GM19463 (cell line): Measurements from ENCODE around the gene KLHL7.
"Not testable (repeated sequence)": the region's sequence is repeated elsewhere in the genome, so short reads cannot be mapped to it uniquely, and the experiment has no call there.

Experiments
- ATAC-seq: cut with Tn5 transposase; IDR thresholded peaks from one replicate; pipeline ENCODE4 v1.9.1; 2021; ENCODE audit warnings: mild to moderate bottlenecking, moderate library complexity; ENCODE audit not compliant: unreplicated experiment

Gene KLHL7

GRCh38 chr7:23168111-23168885 is 62.7 kb downstream of the KLHL7 start:
- ATAC-seq, result no peak

DNA sequence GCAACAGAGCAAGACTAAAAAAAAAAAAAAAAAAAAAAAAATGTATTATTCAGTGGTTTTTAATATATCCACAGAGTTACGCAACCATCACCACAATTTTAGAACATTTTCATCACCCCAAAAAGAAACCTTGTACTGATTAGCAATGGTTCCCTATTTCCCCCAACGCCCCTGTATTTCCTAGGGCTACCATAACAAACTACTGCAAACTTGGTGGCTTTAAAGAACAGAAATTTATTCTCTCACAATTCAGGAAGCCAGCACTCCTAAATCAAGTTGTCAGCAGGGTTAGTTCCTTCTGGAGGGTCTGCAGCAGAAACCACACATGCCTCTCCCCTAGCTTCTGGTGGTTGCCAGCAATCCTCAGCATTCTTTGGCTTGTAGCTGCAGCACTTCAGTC is 70.4 kb downstream of the KLHL7 start:
- ATAC-seq, result no peak

DNA sequence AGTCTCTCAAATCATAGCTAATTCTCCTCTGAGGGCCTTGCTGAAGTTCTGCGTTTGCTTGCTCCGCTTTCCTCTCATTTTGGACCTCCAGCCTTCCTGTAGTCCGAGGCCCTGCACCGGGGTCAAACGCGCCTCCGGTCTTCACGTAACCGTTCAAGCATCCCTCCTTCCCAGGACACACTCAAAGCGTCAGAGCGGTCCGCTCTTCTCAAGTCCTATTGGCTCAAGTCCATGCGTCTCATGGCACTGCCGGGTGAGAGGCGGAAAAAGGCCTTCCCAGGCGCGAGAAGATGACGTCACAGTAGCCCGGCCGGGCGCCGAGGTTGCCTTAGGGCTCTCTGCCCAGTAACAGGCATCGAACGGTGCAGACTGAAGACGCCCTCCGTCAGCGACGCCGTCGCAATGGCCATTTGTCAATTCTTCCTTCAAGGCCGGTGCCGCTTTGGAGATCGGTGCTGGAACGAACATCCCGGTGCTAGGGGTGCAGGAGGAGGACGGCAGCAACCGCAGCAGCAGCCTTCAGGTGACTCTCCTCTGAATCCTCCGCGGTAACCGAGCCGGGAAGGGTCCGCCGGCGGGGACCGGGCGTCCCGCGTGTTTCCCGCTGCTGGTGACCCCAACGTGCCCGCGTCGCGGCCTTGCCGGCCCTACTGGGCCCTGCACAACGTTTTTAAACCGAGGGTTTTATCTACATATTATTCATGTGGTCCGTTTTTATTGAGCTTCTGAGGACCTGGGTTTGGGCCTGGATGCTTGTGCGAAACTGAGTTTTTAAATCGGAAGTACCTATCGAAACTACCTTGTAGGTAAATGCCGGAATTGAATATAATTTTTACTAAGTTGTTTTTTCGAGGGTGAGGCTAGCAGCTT is 76.3 kb downstream of the KLHL7 start, which contains the start of gene NUP42:
TSS of gene NUP42 (plus strand) at position 365 of the 870 bp plus-strand sequence. CDS start at position 403, 38 bp downstream.
- ATAC-seq, result peak; percentile 93

GRCh38 chr7:23183279-23184012 is 77.9 kb downstream of the KLHL7 start:
- ATAC-seq, result no peak

DNA sequence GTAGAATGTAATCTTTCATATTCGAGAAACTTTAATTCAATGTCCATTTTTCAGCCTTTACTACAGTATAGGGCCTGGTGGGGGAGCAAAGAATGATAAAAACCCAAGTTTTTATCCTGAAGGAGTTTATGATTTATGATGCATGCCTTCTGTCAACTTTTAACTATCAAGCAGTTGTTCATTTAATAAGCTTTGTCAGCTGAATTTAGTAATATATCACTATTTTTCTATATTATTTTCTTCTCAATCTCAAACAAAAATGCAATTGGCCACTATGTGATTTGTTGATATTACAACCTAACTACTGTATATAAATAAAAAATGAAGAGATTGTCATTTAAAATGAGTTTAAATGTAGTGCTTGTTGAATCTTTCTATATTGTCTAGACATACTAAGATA is 78.7 kb downstream of the KLHL7 start:
- ATAC-seq, result no peak

- no peak for ATAC-seq
Measured at GRCh38 chr7:23184709-23185359, 79.2 kb downstream of the KLHL7 start.

GRCh38 chr7:23185980-23186379 is 80.4 kb downstream of the KLHL7 start:
- no peak for ATAC-seq

DNA sequence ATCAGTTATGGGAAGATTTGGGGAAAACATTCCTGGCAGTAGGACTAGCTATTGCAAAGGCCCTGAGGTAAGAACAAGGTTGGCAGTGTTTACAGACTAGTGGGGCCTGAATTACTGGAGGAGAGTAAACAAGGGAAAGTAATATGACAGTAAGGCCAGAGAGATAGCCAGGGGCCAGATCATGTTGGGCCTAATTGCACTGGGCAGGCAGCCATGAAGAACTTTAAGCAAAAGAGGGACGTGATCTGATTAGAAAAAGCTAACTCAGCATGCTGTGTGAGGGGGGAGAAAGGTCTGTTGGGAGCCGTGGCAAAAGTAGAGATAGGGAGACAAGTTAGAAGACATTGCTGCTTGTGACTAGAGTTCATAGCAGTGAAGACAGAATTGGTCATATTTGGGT is 85.4 kb downstream of the KLHL7 start:
- ATAC-seq, result no peak

- not testable (repeated sequence) for ATAC-seq
Measured at GRCh38 chr7:23193650-23194227, 88.2 kb downstream of the KLHL7 start.

DNA sequence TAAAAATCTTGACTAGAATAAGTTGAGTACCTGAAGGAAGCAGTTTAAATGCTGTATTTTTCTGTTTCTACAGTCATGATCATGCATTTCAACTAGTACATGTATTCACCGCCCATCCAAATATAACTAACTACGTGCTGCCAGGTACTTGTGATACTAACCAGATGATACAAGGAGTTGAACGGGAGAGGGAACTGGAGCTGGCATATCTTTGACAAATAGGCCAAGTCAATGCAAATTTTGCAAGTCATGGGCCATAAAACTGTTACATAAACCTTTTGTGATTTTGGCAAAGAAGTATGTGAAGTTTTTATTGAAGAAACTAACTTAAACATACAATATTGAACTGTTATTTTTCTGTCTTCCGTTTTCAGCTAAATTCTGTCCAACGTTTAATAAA is 90.7 kb downstream of the KLHL7 start:
- ATAC-seq, result no peak

DNA sequence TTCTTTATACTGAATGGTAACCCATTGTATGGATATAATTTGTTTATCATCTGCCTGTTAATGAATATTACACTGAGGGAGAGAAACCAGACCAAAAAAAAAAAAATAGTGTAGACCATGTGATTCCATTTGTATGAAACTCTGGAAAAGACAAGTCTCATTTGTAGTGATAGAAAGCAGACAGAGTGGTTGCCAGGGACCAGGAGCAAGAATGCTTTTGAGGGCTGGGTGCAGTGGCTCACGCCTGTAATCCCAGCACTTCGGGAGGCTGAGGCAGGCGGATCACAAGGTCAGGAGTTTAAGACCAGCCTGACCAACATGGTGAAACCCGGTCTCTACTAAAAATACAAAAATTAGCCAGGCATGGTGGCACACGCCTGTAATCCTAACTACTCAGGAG is 92.2 kb downstream of the KLHL7 start:
- not testable (repeated sequence) for ATAC-seq

GRCh38 chr7:23200331-23200730 is 94.7 kb downstream of the KLHL7 start:
- no peak for ATAC-seq

- no peak for ATAC-seq
Measured at GRCh38 chr7:23204241-23204640, 98.7 kb downstream of the KLHL7 start.

- no peak for ATAC-seq
Measured at GRCh38 chr7:23205577-23205908, 100.0 kb downstream of the KLHL7 start.

DNA sequence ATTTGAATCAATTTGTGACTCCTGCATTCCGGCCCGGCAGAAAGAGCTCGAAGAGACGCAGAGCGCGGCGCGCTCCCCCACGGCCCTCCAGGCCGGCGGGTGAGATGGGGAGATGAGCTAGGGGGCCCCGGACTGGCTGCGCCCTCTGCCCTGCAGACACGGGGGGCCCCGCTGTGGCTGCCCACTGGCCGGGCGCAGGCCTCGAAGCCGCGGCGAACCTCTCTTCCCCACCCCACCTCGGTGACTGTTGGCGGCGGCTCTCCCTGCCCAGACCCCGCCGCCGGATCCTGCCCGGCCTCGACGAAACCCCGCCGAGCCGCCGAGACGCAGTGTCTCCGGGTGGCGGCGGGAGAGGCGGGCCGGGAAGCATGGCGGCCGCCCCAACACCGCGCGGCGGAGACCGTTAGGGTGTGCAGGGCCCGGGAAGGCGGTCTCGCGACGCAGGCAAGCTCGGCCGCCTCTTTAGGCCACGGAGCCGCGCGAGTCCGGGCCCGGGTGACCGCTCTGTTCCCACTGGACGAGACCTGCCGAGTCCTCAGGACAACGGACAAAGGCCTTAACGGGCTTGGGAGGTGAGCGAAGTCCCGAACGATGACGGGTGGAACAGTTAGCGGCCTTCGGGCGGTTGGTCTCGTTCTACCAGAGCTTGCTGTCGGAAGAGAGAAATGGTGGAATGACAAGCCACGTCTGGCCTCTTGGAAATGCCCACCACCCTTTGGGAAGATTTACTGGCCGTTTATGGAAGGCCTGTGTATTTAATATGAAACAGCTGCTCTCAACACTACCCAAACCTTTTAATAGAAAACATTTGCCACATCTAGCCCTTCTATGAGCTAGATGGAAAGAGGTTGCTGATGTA is 100.6 kb downstream of the KLHL7 start:
- ATAC-seq, result no peak

GRCh38 chr7:23207021-23207420 is 101.4 kb downstream of the KLHL7 start:
- ATAC-seq, result no peak

DNA sequence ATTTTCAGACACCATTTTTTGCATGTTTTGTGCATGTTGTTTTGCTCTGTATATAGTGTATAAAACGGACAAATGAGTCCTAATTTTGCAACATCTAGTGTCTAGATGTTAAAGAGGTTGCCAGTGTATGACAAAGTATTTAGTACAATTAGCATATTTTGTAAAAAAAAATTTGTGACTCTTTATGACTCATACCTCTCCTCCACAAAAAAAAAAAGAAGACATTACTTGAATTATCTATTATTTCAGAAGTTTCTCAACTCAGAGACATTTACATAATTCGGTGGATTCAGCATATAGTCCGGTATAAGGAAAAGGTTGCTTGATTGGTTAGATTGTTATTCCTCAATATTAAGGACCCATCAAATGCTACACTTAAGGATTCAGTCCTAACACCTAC is 102.3 kb downstream of the KLHL7 start:
- no peak for ATAC-seq

- ATAC-seq, result no peak
Measured at GRCh38 chr7:23208316-23208715, 102.7 kb downstream of the KLHL7 start.

- no peak for ATAC-seq
Measured at GRCh38 chr7:23210506-23210905, 104.9 kb downstream of the KLHL7 start.

- no peak for ATAC-seq
Measured at GRCh38 chr7:23211589-23211988, 106.0 kb downstream of the KLHL7 start.
